ENCODE results near the gene UBE2F. TPM values are rescaled to one million over a fixed set of nuclear protein-coding genes. Genes with fewer than 3 reads are reported as not detected.

The UBE2F gene
- total and polyA plus RNA-seq, 2 of the 13 experiments (the other 11 are each of a cell fraction or from before 2014, with no cell fraction given), result 35.4 to 73.1 TPM

DNA sequence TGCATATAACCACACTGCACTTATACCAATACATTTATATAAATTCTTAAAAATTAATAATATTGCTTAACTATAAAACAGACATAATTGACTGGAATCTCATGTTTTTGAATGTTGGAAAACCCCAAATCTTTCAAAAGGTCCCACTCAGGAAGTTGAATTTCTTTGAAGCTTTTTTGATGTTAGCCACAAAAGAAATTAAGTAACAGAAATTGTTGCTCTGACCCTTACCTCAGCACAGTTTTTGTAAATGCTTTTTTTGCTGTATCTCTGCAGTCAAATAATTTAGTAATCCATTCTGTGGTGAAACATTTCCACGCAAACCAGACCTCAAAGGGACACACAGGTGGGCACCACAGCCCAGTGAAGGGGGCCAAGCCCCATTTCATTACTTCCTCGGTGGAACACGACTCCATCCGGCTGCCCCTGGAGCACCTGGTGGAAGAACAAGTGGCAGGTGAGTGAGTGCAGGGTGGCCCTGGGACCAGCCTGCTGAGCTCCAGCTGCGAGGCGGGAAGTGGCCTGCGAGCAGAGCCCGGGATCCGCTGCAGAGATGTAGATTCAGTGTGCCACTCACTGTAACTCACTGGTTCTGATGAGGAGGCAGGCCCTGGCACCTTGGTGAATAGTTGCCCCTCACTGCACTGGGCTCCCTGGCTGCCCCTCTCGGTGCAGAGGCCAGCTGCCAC, 102.4 kb downstream of the UBE2F start:
- H3K4me3 ChIP-seq (replicated peaks in 1 of 3; ENCODE audit: insufficient read depth in 1 of 3, low read depth in 2 of 3, low read length in 3 of 3), result no peak overlapping the region
- no peak overlapping the region for H2AFZ ChIP-seq (ENCODE audit: low read length)
- ChIA-PET POLR2A (interaction anchor here (1.3 kb wide), 1 partner anchor 27 kb away, joined by 3 read pairs; no protein-coding TSS in a partner anchor), CTCF (ENCODE audit: low intra/inter-chr PET ratio, low total read pairs) (no interaction called here)
- H3K79me2 ChIP-seq (ENCODE audit: insufficient read depth, low read length), result peaks cover 7% of the 10 kb centered on the region
- no peak overlapping the region for H3K27ac ChIP-seq (ENCODE audit: extremely low read length, insufficient read depth, low read length)
- FAIRE-seq (no peak), ATAC-seq (no peak), DNase-seq (ENCODE audit: low spot score) (no peak)
- H4K20me1 ChIP-seq (ENCODE audit: insufficient read depth, low read length), result no peaks in the 10 kb centered on the region
- H3K27me3 ChIP-seq (ENCODE audit: control insufficient read depth in 1 of 2, insufficient read depth in 2 of 2, low read length in 2 of 2), result no peaks in the 10 kb centered on the region
- BruUV-seq (replicated peaks), result no TSS peak
- TF ChIP-seq ZNF558 (CRISPR knock-in tag; IDR thresholded peaks at IDR 0.05; ENCODE audit: borderline replicate concordance), result no peak
- 0 out of 2 replicates have a peak, but pooled peaks have one; percentile 14 for TF ChIP-seq ZNF768 (CRISPR knock-in tag; IDR thresholded peaks at IDR 0.05)
- no peak for TF ChIP-seq ZNF776 (CRISPR knock-in tag; IDR thresholded peaks at IDR 0.05)
- peak; percentile 27 for TF ChIP-seq AGO2 (optimal IDR thresholded peaks at IDR 0.05; ENCODE audit: low read depth, low read length)
- TF ChIP-seq, protein P1, sequence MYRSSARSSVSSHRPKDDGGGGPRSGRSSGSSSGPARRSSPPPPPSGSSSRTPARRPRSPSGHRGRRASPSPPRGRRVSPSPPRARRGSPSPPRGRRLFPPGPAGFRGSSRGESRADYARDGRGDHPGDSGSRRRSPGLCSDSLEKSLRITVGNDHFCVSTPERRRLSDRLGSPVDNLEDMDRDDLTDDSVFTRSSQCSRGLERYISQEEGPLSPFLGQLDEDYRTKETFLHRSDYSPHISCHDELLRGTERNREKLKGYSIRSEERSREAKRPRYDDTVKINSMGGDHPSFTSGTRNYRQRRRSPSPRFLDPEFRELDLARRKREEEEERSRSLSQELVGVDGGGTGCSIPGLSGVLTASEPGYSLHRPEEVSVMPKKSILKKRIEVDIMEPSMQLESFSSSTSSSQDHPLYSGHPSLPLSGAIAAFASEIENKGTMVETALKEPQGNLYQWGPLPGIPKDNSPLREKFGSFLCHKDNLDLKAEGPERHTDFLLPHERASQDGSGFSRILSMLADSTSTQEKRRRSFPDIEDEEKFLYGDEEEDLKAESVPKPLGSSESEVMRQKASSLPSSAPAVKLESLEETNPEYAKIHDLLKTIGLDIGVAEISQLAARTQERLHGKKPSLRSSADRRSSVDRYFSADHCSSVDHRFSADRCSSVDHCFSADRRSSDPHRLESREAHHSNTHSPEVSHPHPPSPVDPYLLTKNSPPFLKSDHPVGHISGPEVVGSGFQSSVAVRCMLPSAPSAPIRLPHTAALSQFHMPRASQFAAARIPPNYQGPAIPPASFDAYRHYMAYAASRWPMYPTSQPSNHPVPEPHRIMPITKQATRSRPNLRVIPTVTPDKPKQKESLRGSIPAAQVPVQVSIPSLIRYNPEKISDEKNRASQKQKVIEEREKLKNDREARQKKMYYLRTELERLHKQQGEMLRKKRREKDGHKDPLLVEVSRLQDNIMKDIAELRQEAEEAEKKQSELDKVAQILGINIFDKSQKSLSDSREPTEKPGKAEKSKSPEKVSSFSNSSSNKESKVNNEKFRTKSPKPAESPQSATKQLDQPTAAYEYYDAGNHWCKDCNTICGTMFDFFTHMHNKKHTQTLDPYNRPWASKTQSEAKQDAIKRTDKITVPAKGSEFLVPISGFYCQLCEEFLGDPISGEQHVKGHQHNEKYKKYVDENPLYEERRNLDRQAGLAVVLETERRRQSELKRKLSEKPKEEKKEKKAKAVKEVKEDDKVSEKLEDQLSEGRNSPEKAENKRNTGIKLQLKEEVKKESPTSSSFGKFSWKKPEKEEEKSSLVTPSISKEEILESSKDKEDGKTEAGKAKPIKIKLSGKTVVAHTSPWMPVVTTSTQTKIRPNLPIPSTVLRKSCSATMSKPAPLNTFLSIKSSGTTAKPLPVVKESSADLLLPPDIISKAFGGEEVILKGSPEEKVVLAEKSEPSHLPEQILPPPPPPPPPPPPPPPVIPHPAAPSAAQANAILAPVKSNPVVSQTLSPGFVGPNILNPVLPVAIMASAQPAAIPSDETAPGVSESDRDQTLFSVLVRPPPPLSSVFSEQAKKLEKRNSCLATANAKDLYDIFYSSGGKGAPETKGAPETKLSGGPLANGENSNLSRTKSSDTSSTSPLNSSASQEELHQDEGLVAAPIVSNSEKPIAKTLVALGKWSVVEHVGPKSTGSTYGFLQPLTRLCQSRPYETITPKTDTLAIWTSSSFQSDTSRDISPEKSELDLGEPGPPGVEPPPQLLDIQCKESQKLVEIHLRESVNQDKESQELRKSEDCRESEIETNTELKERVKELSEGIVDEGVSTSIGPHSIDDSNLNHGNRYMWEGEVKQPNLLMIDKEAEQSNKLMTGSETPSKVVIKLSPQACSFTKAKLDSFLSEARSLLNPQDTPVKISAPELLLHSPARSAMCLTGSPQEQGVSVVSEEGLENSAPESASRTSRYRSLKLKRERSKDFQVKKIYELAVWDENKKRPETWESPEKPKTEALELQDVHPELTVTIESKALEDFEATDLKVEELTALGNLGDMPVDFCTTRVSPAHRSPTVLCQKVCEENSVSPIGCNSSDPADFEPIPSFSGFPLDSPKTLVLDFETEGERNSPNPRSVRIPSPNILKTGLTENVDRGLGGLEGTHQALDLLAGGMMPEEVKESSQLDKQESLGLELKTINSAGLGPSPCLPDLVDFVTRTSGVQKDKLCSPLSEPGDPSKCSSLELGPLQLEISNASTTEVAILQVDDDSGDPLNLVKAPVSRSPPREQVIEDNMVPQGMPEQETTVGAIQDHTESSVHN (CRISPR knock-in tag; IDR thresholded peaks at IDR 0.05), result no peak
- H3K9ac ChIP-seq (ENCODE audit: insufficient read depth, low read depth, low read length), result no peak overlapping the region
- no peak overlapping the region for H3K4me2 ChIP-seq (ENCODE audit: low read depth, low read length)
- H3K4me1 ChIP-seq (ENCODE audit: insufficient read depth, low read length), result peaks cover 12% of the 10 kb centered on the region
- H3K9me3 ChIP-seq (ENCODE audit: low read length), result no peaks in the 10 kb centered on the region
- H3K36me3 ChIP-seq (replicated peaks in 1 of 2; ENCODE audit: control insufficient read depth in 1 of 2, insufficient read depth in 2 of 2, low read length in 2 of 2), result peaks cover 20 to 70% of the 10 kb centered on the region in 2 experiments
- in situ Hi-C loops (cut with HindIII; ENCODE audit: extremely low pct_ligation_motif_present, low pct_unique_long_range_greater_than_20kb) (no loop called here), intact Hi-C loops (cut with micrococcal nuclease; ENCODE audit: unreplicated experiment) (loop anchor here (10.0 kb wide), 1 partner anchor 376 kb away; no protein-coding TSS in a partner anchor)
- 97% methylated on average over 10 of the region's 10 CpGs for WGBS (ENCODE audit: low lambda C conversion rate)
